Uterine smooth muscle cell (primary cell): ENCODE results near the gene TUT4. TPM values are rescaled to one million over a fixed set of nuclear protein-coding genes. Genes with fewer than 3 reads are reported as not detected.

Experiments
- total RNA-seq: library from RNA; depleted of rRNA; stranded (reverse); fragments of >200 nt; gene quantifications from 2 replicates; pipeline ENCODE4 v1.2.3, GENCODE V29; 2014

TUT4 gene
- 34.7 and 40.2 TPM in 2 replicates for total RNA-seq

GRCh38 chr1:52552505-52553361, at the start of gene TUT4:
TUT4 (minus strand) TSS chr1:52553092; CDS start chr1:52526280, 26,812 bp downstream.

GRCh38 chr1:52601991-52602855, 49.3 kb upstream of the TUT4 start, which contains the start of gene GPX7:
GPX7 (plus strand) TSS chr1:52602371; CDS start chr1:52602410, 39 bp downstream.

GRCh38 chr1:52404116-52404974, 148.5 kb downstream of the TUT4 start, which contains the start of the genes ORC1 and PRPF38A:
ORC1 (minus strand) TSS chr1:52404423; CDS start chr1:52402223, 2,200 bp downstream.
PRPF38A (plus strand) TSS chr1:52404602; CDS start chr1:52404750, 148 bp downstream.

Other genes with a start within 250 kb of the TUT4 start
- gene CC2D1B, start 186.9 kb downstream of the TUT4 start, total RNA-seq, result 38.1 and 39.9 TPM in 2 replicates
- gene ORC1, start 148.7 kb downstream of the TUT4 start, total RNA-seq, result 3.4 and 13.4 TPM in 2 replicates
- 15.1 and 16.4 TPM in 2 replicates for gene PRPF38A, start 148.5 kb downstream of the TUT4 start, total RNA-seq
- 9.7 and 11.7 TPM in 2 replicates for gene GPX7, start 49.3 kb upstream of the TUT4 start, total RNA-seq
- not detected in 2 replicates for gene SHISAL2A, start 80.1 kb upstream of the TUT4 start, total RNA-seq
- 15.5 and 18.0 TPM in 2 replicates for gene COA7, start 145.3 kb upstream of the TUT4 start, total RNA-seq
- 58.9 and 63.9 TPM in 2 replicates for gene ZYG11B, start 173.4 kb upstream of the TUT4 start, total RNA-seq